Tibial artery (tissue), 4 donors: Measurements from ENCODE around the gene PRH1.

Source experiments
- DNase-seq, 2 donors: peaks; one replicate each; pipeline ENCODE4 v3.0.0-alpha.2; 2019
- H3K27ac ChIP-seq, 2 donors: fragments of 200-600 bp; sonication (generic) in 1 of 2; 1 replicate in 1 of 2; 2 replicates in 1 of 2; pipeline ENCODE4 v1.5.1; 2018 to 2019; ENCODE audit warnings: mild to moderate bottlenecking in 1 of 2
- H3K27me3 ChIP-seq, 2 donors: fragments of 200-600 bp; sonication (generic) in 1 of 2; one replicate each; pipeline versions ENCODE4 v1.5.1 to v1.6.0; 2016 to 2019
- H3K36me3 ChIP-seq, 3 donors: fragments of 200-600 bp; sonication (generic) in 2 of 3; one replicate each; pipeline ENCODE4 v1.5.1; 2016 to 2019; ENCODE audit warnings: mild to moderate bottlenecking in 2 of 3
- H3K4me1 ChIP-seq, 4 donors: fragments of 200-600 bp; sonication (generic) in 2 of 4; 1 replicate in 3 of 4; 2 replicates in 1 of 4; pipeline ENCODE4 v1.5.1; 2016 to 2019
- H3K4me3 ChIP-seq, 2 donors: fragments of 200-600 bp; sonication (generic) in 1 of 2; 1 replicate in 1 of 2; 2 replicates in 1 of 2; pipeline ENCODE4 v1.5.1; 2018 to 2019; ENCODE audit warnings: mild to moderate bottlenecking in 2 of 2
- H3K9me3 ChIP-seq, 3 donors: fragments of 200-600 bp; sonication (generic) in 1 of 3; one replicate each; pipeline ENCODE4 v1.5.1; 2016 to 2019
- CTCF ChIP-seq, 2 experiments: fragments of 200-600 bp in 1 of 2; fragments of 450-650 bp in 1 of 2; IDR thresholded peaks; one replicate each; pipeline ENCODE4 v1.5.1; 2017 to 2019; ENCODE audit warnings: antibody characterized with exemption in 2 of 2, mild to moderate bottlenecking in 1 of 2, moderate library complexity in 1 of 2
- intact Hi-C: fragments of 100-400 bp; cut with DNase I; formaldehyde crosslinking; loops from one replicate; pipeline ENCODE4 v1.15.0; 2023; ENCODE audit warnings: low total_unique reads

Gene PRH1

GRCh38 chr12:10909462-10909861, 25.4 kb upstream of the PRH1 start, which contains the start of gene TAS2R13:
Gene TAS2R13, minus strand, starts transcription at chr12:10909562. Its CDS starts 264 bp downstream, at chr12:10909298.
- Histone ChIP-seq H3K4me3 (no peak within 1 kb of the TSS), H3K36me3 (peaks cover 0 to 12% (median 0%) of the 10 kb centered on the region in 3 donors), H3K27ac (no peak within 1 kb of the TSS), H3K4me1 (no peaks in the 10 kb centered on the region), H3K27me3 (no peaks in the 10 kb centered on the region), H3K9me3 (peaks cover 0 to 15% (median 0%) of the 10 kb centered on the region in 3 donors)
- no peak for DNase-seq
- no peak for TF ChIP-seq CTCF (IDR thresholded peaks at IDR 0.05)
- intact Hi-C loops = no loop called here

GRCh38 chr12:10904686-10905085, 20.6 kb upstream of the PRH1 start:
- intact Hi-C loops = no loop called here
- Histone ChIP-seq H3K36me3 (peaks cover 0 to 21% (median 4%) of the 10 kb centered on the region in 3 donors), H3K4me3 (no peak overlapping the region), H3K27ac (no peak overlapping the region), H3K27me3 (no peaks in the 10 kb centered on the region), H3K9me3 (peaks cover 0 to 37% (median 6%) of the 10 kb centered on the region in 3 donors), H3K4me1 (no peaks in the 10 kb centered on the region)
- DNase-seq = no peak
- no peak for TF ChIP-seq CTCF (IDR thresholded peaks at IDR 0.05)

DNA sequence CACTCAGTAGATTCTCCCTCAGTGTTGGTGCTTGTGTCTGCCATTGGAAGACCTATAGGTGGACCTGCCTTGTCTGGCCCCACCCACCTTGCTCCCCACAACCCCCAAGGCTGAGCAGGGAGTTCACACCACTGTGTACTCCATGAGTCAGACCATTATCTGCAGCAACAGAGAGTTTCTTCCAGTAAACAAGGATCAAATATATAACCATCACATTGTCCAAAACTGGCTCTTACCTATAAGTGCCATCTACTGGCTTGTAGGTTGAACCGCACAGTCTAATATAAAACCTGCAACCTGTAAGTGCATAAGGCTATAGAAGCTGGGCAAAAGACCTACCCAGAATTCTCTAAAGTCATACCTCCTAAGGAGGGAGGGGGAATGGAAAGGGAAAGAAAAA, 17.4 kb upstream of the PRH1 start:
- intact Hi-C loops = no loop called here

GRCh38 chr12:10900972-10901371, 16.9 kb upstream of the PRH1 start:
- H3K27me3 ChIP-seq = no peaks in the 10 kb centered on the region
- peaks cover 0 to 20% (median 4%) of the 10 kb centered on the region in 3 donors for H3K36me3 ChIP-seq
- no peak overlapping the region for H3K27ac ChIP-seq
- no peak overlapping the region for H3K4me3 ChIP-seq
- intact Hi-C loops = no loop called here
- H3K4me1 ChIP-seq = no peaks in the 10 kb centered on the region
- peaks cover 0 to 36% (median 6%) of the 10 kb centered on the region in 3 donors for H3K9me3 ChIP-seq
- TF ChIP-seq CTCF (IDR thresholded peaks at IDR 0.05) = no peak
- no peak for DNase-seq

More for the DNA sequence above, 17.4 kb upstream of the PRH1 start:
- no peak for DNase-seq
- Histone ChIP-seq H3K36me3 (peaks cover 0 to 21% (median 4%) of the 10 kb centered on the region in 3 donors), H3K9me3 (peaks cover 0 to 37% (median 6%) of the 10 kb centered on the region in 3 donors), H3K4me1 (no peaks in the 10 kb centered on the region), H3K4me3 (no peak overlapping the region), H3K27me3 (no peaks in the 10 kb centered on the region), H3K27ac (no peak overlapping the region)
- no peak for TF ChIP-seq CTCF (IDR thresholded peaks at IDR 0.05)

GRCh38 chr12:10900530-10900929, 16.5 kb upstream of the PRH1 start:
- H3K27ac ChIP-seq = no peak overlapping the region
- no peaks in the 10 kb centered on the region for H3K4me1 ChIP-seq
- H3K36me3 ChIP-seq = peaks cover 0 to 16% (median 4%) of the 10 kb centered on the region in 3 donors
- DNase-seq = no peak
- H3K9me3 ChIP-seq = peaks cover 0 to 32% (median 6%) of the 10 kb centered on the region in 3 donors
- no peak overlapping the region for H3K4me3 ChIP-seq
- intact Hi-C loops = no loop called here
- no peak for TF ChIP-seq CTCF (IDR thresholded peaks at IDR 0.05)
- H3K27me3 ChIP-seq = no peaks in the 10 kb centered on the region

GRCh38 chr12:10896854-10897253, 12.8 kb upstream of the PRH1 start:
- Histone ChIP-seq H3K27me3 (no peaks in the 10 kb centered on the region), H3K4me3 (no peak overlapping the region), H3K27ac (no peak overlapping the region), H3K9me3 (no peaks in the 10 kb centered on the region), H3K4me1 (no peaks in the 10 kb centered on the region), H3K36me3 (peaks cover 0 to 8% (median 0%) of the 10 kb centered on the region in 3 donors)
- no peak for DNase-seq
- no peak for TF ChIP-seq CTCF (IDR thresholded peaks at IDR 0.05)
- intact Hi-C loops = no loop called here
